ENCODE results near the gene CST3. TPM values are rescaled to one million over a fixed set of nuclear protein-coding genes. Genes with fewer than 3 reads are reported as not detected.
A peak's percentile ranks its signal among the peaks of the same experiment; 100 is the strongest.
"Not testable (repeated sequence)": the region's sequence is repeated elsewhere in the genome, so short reads cannot be mapped to it uniquely, and the experiment has no call there.

Gene CST3, protein sequence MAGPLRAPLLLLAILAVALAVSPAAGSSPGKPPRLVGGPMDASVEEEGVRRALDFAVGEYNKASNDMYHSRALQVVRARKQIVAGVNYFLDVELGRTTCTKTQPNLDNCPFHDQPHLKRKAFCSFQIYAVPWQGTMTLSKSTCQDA
- total RNA-seq (1,000 to 10,000 TPM in 6 of 9 donors, 100 to 1,000 TPM in 2, 10 to 100 TPM in 1; 92.4 to 1,851 (median 1,207) TPM), polyA plus RNA-seq (1,000 to 10,000 TPM in 1 of 3 donors, 100 to 1,000 TPM in 2; 320 to 1,309 (median 414) TPM)
- long read RNA-seq, donor 1, transcript CST3-201 (3 exons, 873 nt), result major isoform, 82 of 133 reads
- long read RNA-seq, donor 1, partial matches to known transcripts, result 45 of 133 reads
- long read RNA-seq, donor 1, other reads (novel, unspliced or antisense), result 5 of 133 reads
- long read RNA-seq, donor 2, transcript CST3-201 (3 exons, 873 nt), result major isoform, 121 of 181 reads
- long read RNA-seq, donor 2, partial matches to known transcripts, result 60 of 181 reads
- long read RNA-seq, donor 2, other reads (novel, unspliced or antisense), result 0 of 181 reads
- long read RNA-seq, donor 3, transcript CST3-201 (3 exons, 873 nt), result major isoform, 69 of 86 reads
- long read RNA-seq, donor 3, partial matches to known transcripts, result 12 of 86 reads
- long read RNA-seq, donor 3, other reads (novel, unspliced or antisense), result 5 of 86 reads
- long read RNA-seq, donor 4, transcript CST3-201 (3 exons, 873 nt), result major isoform, 1,012 of 1,029 reads
- long read RNA-seq, donor 4, partial matches to known transcripts, result 8 of 1,029 reads
- long read RNA-seq, donor 4, other reads (novel, unspliced or antisense), result 7 of 1,029 reads
- long read RNA-seq, donor 5, transcript CST3-201 (3 exons, 873 nt), result major isoform, 1,168 of 1,189 reads
- long read RNA-seq, donor 5, partial matches to known transcripts, result 2 of 1,189 reads
- long read RNA-seq, donor 5, other reads (novel, unspliced or antisense), result 19 of 1,189 reads
- long read RNA-seq, donor 6, transcript CST3-201 (3 exons, 873 nt), result major isoform, 1,009 of 1,032 reads
- long read RNA-seq, donor 6, partial matches to known transcripts, result 16 of 1,032 reads
- long read RNA-seq, donor 6, other reads (novel, unspliced or antisense), result 7 of 1,032 reads
- long read RNA-seq, donor 7, transcript CST3-201 (3 exons, 873 nt), result major isoform, 70 of 108 reads
- long read RNA-seq, donor 7, partial matches to known transcripts, result 38 of 108 reads
- long read RNA-seq, donor 7, other reads (novel, unspliced or antisense), result 0 of 108 reads
- long read RNA-seq, donor 8, transcript CST3-201 (3 exons, 873 nt), result major isoform, 114 of 174 reads
- long read RNA-seq, donor 8, partial matches to known transcripts, result 60 of 174 reads
- long read RNA-seq, donor 8, other reads (novel, unspliced or antisense), result 0 of 174 reads
- long read RNA-seq, donor 9, transcript CST3-201 (3 exons, 873 nt), result major isoform, 79 of 112 reads
- long read RNA-seq, donor 9, partial matches to known transcripts, result 27 of 112 reads
- long read RNA-seq, donor 9, other reads (novel, unspliced or antisense), result 6 of 112 reads
- long read RNA-seq, donor 10, transcript CST3-201 (3 exons, 873 nt), result major isoform, 63 of 97 reads
- long read RNA-seq, donor 10, partial matches to known transcripts, result 34 of 97 reads
- long read RNA-seq, donor 10, other reads (novel, unspliced or antisense), result 0 of 97 reads

DNA sequence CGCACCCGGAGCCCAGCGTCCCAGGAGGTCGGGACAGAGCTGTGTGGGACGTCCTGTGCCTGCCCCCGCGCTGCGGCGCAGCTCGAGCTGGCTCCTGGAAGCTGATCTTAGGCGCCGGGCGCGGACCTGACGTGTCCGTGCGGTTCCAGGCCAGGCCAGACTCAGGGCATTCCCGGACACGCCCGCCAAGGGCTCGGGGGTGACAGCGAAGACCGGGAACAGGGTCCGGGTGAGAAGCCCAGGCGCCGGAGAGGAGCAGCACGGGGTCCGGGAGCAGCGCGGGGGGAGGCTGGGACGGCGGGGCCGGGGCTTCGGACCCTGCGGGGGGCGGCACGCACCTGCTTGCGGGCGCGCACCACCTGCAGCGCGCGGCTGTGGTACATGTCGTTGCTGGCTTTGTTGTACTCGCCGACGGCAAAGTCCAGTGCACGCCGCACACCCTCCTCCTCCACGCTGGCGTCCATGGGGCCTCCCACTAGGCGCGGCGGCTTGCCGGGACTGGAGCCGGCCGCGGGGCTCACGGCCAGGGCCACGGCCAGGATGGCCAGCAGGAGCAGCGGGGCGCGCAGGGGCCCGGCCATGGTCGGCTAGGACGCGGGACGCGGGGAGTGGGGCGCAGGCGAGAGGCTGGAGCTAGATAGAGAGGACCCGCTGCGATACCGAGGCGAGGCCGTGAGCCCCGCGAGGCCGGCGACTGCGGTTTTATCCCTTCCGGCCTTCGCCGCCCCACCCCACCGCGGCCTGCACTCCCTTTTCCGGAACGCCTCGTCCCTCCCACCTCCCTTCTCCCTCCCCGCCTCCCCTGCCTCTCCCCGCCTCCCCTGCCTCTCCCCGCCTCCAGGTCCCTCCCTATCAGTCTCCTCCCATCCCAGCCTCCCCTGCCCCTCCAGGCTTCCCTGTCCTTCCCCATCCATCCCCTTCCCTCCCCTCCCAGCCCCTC is at the start of gene CST3:
CST3 (minus strand) TSS at position 674 of the 940 bp plus-strand sequence; CDS start at position 581, 93 bp downstream.
- WGBS, 4 donors, result 1% methylated on average over 18 to 92 of the region's 92 CpGs
- Histone ChIP-seq H3K4me3 (peak within 1 kb of the TSS; percentile 48 to 96 (median 84)), H3K4me1 (replicated peaks in 1 of 2) (peaks cover 30 to 42% of the 10 kb centered on the region in 2 donors), H3K27me3 (no peaks in the 10 kb centered on the region), H3K27ac (peak within 1 kb of the TSS; percentile 64 to 95 (median 90)), H3K36me3 (replicated peaks in 1 of 2) (peaks cover 0 to 23% of the 10 kb centered on the region in 2 donors), H3K9me3 (replicated peaks in 1 of 3) (no peaks in the 10 kb centered on the region)
- intact Hi-C loops (cut with DNase I), result loop anchor here in 1 of 2 donors (10.0 kb wide), 1 partner anchor 283 kb away; the partner anchor contains the start of gene NXT1
- TF ChIP-seq POLR2A (IDR thresholded peaks at IDR 0.05), result peak; percentile 65 to 82
- TF ChIP-seq, protein P1, sequence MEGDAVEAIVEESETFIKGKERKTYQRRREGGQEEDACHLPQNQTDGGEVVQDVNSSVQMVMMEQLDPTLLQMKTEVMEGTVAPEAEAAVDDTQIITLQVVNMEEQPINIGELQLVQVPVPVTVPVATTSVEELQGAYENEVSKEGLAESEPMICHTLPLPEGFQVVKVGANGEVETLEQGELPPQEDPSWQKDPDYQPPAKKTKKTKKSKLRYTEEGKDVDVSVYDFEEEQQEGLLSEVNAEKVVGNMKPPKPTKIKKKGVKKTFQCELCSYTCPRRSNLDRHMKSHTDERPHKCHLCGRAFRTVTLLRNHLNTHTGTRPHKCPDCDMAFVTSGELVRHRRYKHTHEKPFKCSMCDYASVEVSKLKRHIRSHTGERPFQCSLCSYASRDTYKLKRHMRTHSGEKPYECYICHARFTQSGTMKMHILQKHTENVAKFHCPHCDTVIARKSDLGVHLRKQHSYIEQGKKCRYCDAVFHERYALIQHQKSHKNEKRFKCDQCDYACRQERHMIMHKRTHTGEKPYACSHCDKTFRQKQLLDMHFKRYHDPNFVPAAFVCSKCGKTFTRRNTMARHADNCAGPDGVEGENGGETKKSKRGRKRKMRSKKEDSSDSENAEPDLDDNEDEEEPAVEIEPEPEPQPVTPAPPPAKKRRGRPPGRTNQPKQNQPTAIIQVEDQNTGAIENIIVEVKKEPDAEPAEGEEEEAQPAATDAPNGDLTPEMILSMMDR (IDR thresholded peaks at IDR 0.05), result no peak
- DNase-seq, result peak; percentile 88 to 95 (median 93)

DNA sequence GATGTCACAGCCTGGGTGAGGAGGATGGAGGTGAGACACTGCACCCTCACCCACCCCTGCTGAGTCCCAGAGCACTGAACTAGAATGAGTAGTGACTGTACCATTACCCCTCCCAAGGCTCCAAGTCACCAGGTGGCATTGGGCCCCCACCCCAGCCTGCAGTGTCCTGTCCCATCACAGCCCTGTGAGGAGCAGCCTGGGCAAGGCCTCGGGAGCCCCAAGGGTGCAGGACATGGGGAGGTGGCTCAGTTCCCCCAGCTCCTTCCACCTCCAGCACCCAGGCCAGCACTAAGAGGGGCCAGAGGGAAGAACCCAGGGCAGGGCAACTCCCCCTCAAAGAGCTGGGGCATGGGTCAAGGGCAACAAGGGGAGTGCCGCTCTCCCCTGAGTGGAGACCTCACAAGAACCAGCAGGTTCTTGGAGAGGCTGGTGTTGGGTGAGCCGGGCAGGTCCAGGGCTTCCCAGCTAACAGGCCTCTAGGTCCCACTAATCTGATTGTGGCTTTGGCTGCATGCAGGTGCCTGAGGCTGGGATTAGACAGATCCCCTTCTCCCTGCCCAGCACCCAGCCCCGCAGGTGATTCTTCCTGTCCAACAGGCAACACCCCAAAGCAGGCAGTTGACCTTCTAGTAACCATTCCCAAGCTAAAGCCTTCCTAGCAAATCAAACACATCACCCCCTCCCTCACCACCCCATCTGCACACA is 48.4 kb upstream of the CST3 start:
- TF ChIP-seq POLR2A (IDR thresholded peaks at IDR 0.05), result no peak
- TF ChIP-seq, protein P1 (IDR thresholded peaks at IDR 0.05), result no peak
- no peak for DNase-seq
- Histone ChIP-seq H3K9me3 (replicated peaks in 1 of 3) (peaks cover 0 to 4% (median 0%) of the 10 kb centered on the region in 3 donors), H3K4me1 (replicated peaks in 1 of 2) (no peaks in the 10 kb centered on the region), H3K36me3 (replicated peaks in 1 of 2) (no peaks in the 10 kb centered on the region), H3K27ac (no peak overlapping the region), H3K4me3 (no peak overlapping the region), H3K27me3 (no peaks in the 10 kb centered on the region)
- intact Hi-C loops (cut with DNase I), result no loop called here
- WGBS, 4 donors, result 80 to 86% (median 85%) methylated on average over 4 of the region's 4 CpGs; no CpG with 5 or more reads in 1 of the 4 donors

DNA sequence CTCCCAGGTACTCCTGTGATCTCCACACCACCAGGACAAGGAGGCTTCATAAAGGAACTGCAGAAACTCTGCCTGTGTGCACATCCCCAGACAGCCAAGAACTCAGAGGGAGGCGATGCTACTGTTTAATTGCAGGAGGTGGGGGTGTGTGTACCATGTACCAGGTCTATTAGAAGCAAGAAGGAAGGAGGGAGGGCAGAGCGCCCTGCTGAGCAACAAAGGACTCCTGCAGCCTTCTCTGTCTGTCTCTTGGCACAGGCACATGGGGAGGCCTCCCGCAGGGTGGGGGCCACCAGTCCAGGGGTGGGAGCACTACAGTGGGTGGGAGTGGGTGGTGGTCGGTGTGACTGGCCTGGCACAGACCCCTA is 47.8 kb upstream of the CST3 start:
- H3K27me3 ChIP-seq; intact Hi-C loops (cut with DNase I); H3K4me3 ChIP-seq; DNase-seq; H3K36me3 ChIP-seq (replicated peaks in 1 of 2); H3K27ac ChIP-seq; H3K9me3 ChIP-seq (replicated peaks in 1 of 3); H3K4me1 ChIP-seq (replicated peaks in 1 of 2): not testable (repeated sequence)
- 67 to 80% (median 76%) methylated on average over 3 to 4 of the region's 4 CpGs for WGBS, 4 donors

Measured in adrenal gland (tissue), 19 donors.